Upper lobe of left lung (tissue), 4 donors: ENCODE results near the gene NHSL2.

Experiments used
- POLR2AphosphoS5 ChIP-seq, 2 donors: sonication (generic); formaldehyde crosslinking; IDR thresholded peaks; one replicate each; pipeline ENCODE4 v1.5.1; 2017; ENCODE audit warnings: antibody characterized with exemption in 2 of 2
- TF ChIP-seq, protein P1 (sequence below), 6 experiments: fragments of 450-650 bp in 4 of 6; fragments of 200-600 bp in 2 of 6; sonication (generic) in 2 of 6; IDR thresholded peaks; one replicate each; pipeline ENCODE4 v1.5.1; 2016 to 2019; ENCODE audit warnings: antibody characterized with exemption in 6 of 6

DNA sequence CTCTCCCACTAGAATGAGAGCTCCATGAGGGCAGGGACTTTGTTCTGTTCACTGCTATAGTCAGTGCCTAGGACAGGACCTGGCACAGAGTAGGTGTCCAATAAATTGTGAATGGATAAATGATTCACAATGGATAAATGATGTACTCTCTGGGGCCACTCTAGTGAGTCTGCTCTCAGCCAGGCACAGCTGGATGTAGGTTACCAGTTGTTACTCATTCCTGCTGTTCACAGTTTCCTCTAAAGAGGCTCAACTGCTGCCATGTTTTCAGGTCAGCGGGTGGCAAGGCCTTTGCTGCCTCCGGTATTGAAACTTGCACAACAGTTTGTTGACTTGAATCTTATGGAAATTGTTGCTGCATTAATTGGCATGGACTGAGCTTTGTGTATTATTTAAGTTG is 99.1 kb downstream of the NHSL2 start:
- TF ChIP-seq, protein P1, sequence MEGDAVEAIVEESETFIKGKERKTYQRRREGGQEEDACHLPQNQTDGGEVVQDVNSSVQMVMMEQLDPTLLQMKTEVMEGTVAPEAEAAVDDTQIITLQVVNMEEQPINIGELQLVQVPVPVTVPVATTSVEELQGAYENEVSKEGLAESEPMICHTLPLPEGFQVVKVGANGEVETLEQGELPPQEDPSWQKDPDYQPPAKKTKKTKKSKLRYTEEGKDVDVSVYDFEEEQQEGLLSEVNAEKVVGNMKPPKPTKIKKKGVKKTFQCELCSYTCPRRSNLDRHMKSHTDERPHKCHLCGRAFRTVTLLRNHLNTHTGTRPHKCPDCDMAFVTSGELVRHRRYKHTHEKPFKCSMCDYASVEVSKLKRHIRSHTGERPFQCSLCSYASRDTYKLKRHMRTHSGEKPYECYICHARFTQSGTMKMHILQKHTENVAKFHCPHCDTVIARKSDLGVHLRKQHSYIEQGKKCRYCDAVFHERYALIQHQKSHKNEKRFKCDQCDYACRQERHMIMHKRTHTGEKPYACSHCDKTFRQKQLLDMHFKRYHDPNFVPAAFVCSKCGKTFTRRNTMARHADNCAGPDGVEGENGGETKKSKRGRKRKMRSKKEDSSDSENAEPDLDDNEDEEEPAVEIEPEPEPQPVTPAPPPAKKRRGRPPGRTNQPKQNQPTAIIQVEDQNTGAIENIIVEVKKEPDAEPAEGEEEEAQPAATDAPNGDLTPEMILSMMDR (IDR thresholded peaks at IDR 0.05), result no peak
- no peak for TF ChIP-seq POLR2AphosphoS5 (IDR thresholded peaks at IDR 0.05)
